H1 (cell line): ENCODE data around the gene VPS50. TPM values are rescaled to one million over a fixed set of nuclear protein-coding genes. Genes with fewer than 3 reads are reported as not detected.

Experiments
- BACH1 ChIP-seq: IDR thresholded peaks from 2 replicates; pipeline ENCODE4 v1.6.1; 2012; ENCODE audit warnings: low read length, improper control_type of control experiment
- JUND ChIP-seq: IDR thresholded peaks from 2 replicates; pipeline ENCODE4 v1.6.1; 2011; ENCODE audit warnings: mild to moderate bottlenecking, improper control_type of control experiment, low read length
- TCF12 ChIP-seq: IDR thresholded peaks from 2 replicates; pipeline ENCODE4 v1.6.1; 2011; ENCODE audit warnings: low read depth, mild to moderate bottlenecking, low read length
- polyA plus RNA-seq, 7 experiments: library from polyadenylated mRNA; depleted of rRNA in 3 of 7; stranded (reverse) in 5 of 7; unstranded in 2 of 7; fragments of >200 nt in 5 of 7; fragments of 200-250 nt in 2 of 7; gene quantifications; 1 replicate in 5 of 7; 2 replicates in 1 of 7; 4 replicates in 1 of 7; pipeline versions ENCODE4 v1.2.1 to v1.2.3, GENCODE V29; 2011 to 2013; ENCODE audit warnings: missing spikeins in 2 of 7, mixed read lengths in 2 of 7
- total RNA-seq: library from RNA; stranded (reverse); fragmentation: NEBNext Ultra II Directional; extraction: Animal tissue kit (Norgen Biotek cat#: 25700); gene quantifications from 2 replicates; pipeline ENCODE4 v1.2.1, GENCODE V29; 2021

VPS50 gene
- total and polyA plus RNA-seq, 2 of the 8 experiments (the other 6 are each of a cell fraction or from before 2014, with no cell fraction given): 3.7 to 9.3 TPM

- TF ChIP-seq TCF12 (no peak), BACH1 (no peak), JUND (no peak)
These were observed 66.5 kb downstream of the VPS50 start (continued) for GRCh38 chr7:93298671-93299070.
